Pancreas (tissue), 10 donors: ENCODE results near the gene AGPAT4. TPM values are rescaled to one million over a fixed set of nuclear protein-coding genes. Genes with fewer than 3 reads are reported as not detected.

Experiments used
- ATAC-seq, 4 donors: fragments of 200-7000 bp; cut with Tn5 transposase; one replicate each; pipeline versions ENCODE4 v1.8.0 to v1.9.1; 2020; ENCODE audit warnings: mild to moderate bottlenecking in 4 of 4, moderate library complexity in 4 of 4
- DNase-seq, 6 donors: peaks; one replicate each; pipeline ENCODE4 v3.0.0-alpha.2; 2020
- FAIRE-seq: peaks from 2 replicates; lab custom pipeline; 2012; peaks lifted over from hg19 to GRCh38; lab: Jason Lieb, UNC
- H3K27ac ChIP-seq, 4 donors: fragments of 200-600 bp; sonication (generic); 1 replicate in 3 of 4; 2 replicates in 1 of 4; pipeline versions ENCODE4 v1.5.0 to v1.8.0; 2020
- H3K27me3 ChIP-seq, 4 donors: fragments of 200-600 bp; one replicate each; pipeline ENCODE4 v1.8.0; 2021
- H3K36me3 ChIP-seq, 3 donors: fragments of 200-600 bp; sonication (generic) in 1 of 3; one replicate each; pipeline versions ENCODE4 v1.5.0 to v1.8.0; 2020 to 2021
- H3K4me1 ChIP-seq, 3 donors: fragments of 200-600 bp; one replicate each; pipeline ENCODE4 v1.8.0; 2021
- H3K4me3 ChIP-seq, 4 donors: fragments of 200-600 bp; sonication (generic) in 2 of 4; one replicate each; pipeline versions ENCODE4 v1.5.0 to v1.8.0; 2020 to 2021
- H3K9me3 ChIP-seq, 4 donors: fragments of 200-600 bp; one replicate each; pipeline ENCODE4 v1.8.0; 2021
- CTCF ChIP-seq, 4 donors: fragments of 200-600 bp; sonication (generic) in 3 of 4; IDR thresholded peaks; one replicate each; pipeline versions ENCODE4 v1.5.0 to v1.8.0; 2021; ENCODE audit warnings: antibody characterized with exemption in 4 of 4
- WGBS, 2 donors: extraction: QIAGEN DNeasy Blood & Tissue Kit; methylation state at CpG; one replicate each; pipeline ENCODE4 v1.1.7; 2013; 5-methylcytosine and 5-hydroxymethylcytosine counted together
- intact Hi-C, 3 donors: fragments of 100-400 bp; cut with DNase I; formaldehyde crosslinking; loops; one replicate each; pipeline versions ENCODE4 v1.11.1 to v1.14.2; 2022
- polyA plus RNA-seq, 2 donors: library from polyadenylated mRNA; stranded (reverse); fragments of 200-250 nt; gene quantifications; one replicate each; pipeline ENCODE4 v1.2.3, GENCODE V29; 2013
- total RNA-seq, 6 donors: library from RNA; stranded (reverse); fragmentation: NEBNext Ultra II Directional in 4 of 6; extraction: Animal tissue kit (Norgen Biotek cat#: 25700) in 4 of 6; gene quantifications; one replicate each; pipeline versions ENCODE4 v1.2.1 to v1.2.4, GENCODE V29; 2021 to 2023
- donor health status: healthy with polysubstance abuse.
- donor health status: DM: no; HTN: no; CAD: no; lungs with moderate emphysema.
- donor health status: DM: no; HTN: no; CAD: no.
- donor health status: control.
- donor health status: control.
- donor health status: Bipolar disorder and iron deficiency.
- donor health status: DM: yes; HTN: yes; CAD: no.
- donor health status: DM: no; HTN: no; CAD: no.
- donor health status: DM: no; HTN: no; CAD: no.
- donor health status: DM: yes; HTN: yes; CAD: no.

AGPAT4 gene
- total and polyA plus RNA-seq, 8 donors, result 1.6 to 6.4 (median 2.3) TPM

GRCh38 chr6:161272635-161273273 is 1.1 kb downstream of the AGPAT4 start:
- Histone ChIP-seq H3K9me3 (no peaks in the 10 kb centered on the region), H3K36me3 (no peaks in the 10 kb centered on the region), H3K4me3 (peak overlapping the region; percentile 18 to 57 (median 32)), H3K4me1 (peaks cover 0 to 7% (median 4%) of the 10 kb centered on the region in 3 donors), H3K27ac (no peak overlapping the region), H3K27me3 (no peaks in the 10 kb centered on the region)
- ATAC-seq (no peak), FAIRE-seq (no peak), DNase-seq (no peak)
- 45 to 46% methylated on average over 11 of the region's 11 CpGs for WGBS, 2 donors
- intact Hi-C loops, result no loop called here
- TF ChIP-seq CTCF (IDR thresholded peaks at IDR 0.05), result no peak

GRCh38 chr6:161271343-161272030 is 2.4 kb downstream of the AGPAT4 start:
- no peaks in the 10 kb centered on the region for H3K36me3 ChIP-seq
- H3K27ac ChIP-seq, result no peak overlapping the region
- no peak overlapping the region for H3K4me3 ChIP-seq
- intact Hi-C loops, result no loop called here
- DNase-seq, result no peak
- TF ChIP-seq CTCF (IDR thresholded peaks at IDR 0.05), result no peak
- ATAC-seq, result no peak
- H3K9me3 ChIP-seq, result no peaks in the 10 kb centered on the region
- FAIRE-seq, result no peak
- peaks cover 0 to 7% (median 4%) of the 10 kb centered on the region in 3 donors for H3K4me1 ChIP-seq
- 63 to 66% methylated on average over 8 of the region's 8 CpGs for WGBS, 2 donors
- H3K27me3 ChIP-seq, result no peaks in the 10 kb centered on the region

- no peaks in the 10 kb centered on the region for H3K27me3 ChIP-seq
- DNase-seq, result no peak
- H3K27ac ChIP-seq, result no peak overlapping the region
- no peak for TF ChIP-seq CTCF (IDR thresholded peaks at IDR 0.05)
- H3K9me3 ChIP-seq, result no peaks in the 10 kb centered on the region
- H3K36me3 ChIP-seq, result no peaks in the 10 kb centered on the region
- H3K4me1 ChIP-seq, result peaks cover 0 to 7% (median 4%) of the 10 kb centered on the region in 3 donors
- 91 to 95% methylated on average over 5 of the region's 5 CpGs for WGBS, 2 donors
- H3K4me3 ChIP-seq, result no peak overlapping the region
- no peak for ATAC-seq
- FAIRE-seq, result no peak
- intact Hi-C loops, result no loop called here
Measured at GRCh38 chr6:161270116-161270515, 3.7 kb downstream of the AGPAT4 start.

- no peak overlapping the region for H3K27ac ChIP-seq
- intact Hi-C loops, result no loop called here
- WGBS, 2 donors, result 96 to 99% methylated on average over 6 of the region's 6 CpGs
Measured at GRCh38 chr6:161269310-161269709, 4.6 kb downstream of the AGPAT4 start.

More at GRCh38 chr6:161269310-161269709, 4.6 kb downstream of the AGPAT4 start:
- no peak for TF ChIP-seq CTCF (IDR thresholded peaks at IDR 0.05)
- FAIRE-seq (no peak), ATAC-seq (no peak), DNase-seq (no peak)
- H3K4me3 ChIP-seq, result no peak overlapping the region
- no peaks in the 10 kb centered on the region for H3K27me3 ChIP-seq
- H3K9me3 ChIP-seq, result no peaks in the 10 kb centered on the region
- no peaks in the 10 kb centered on the region for H3K36me3 ChIP-seq
- peaks cover 0 to 7% (median 4%) of the 10 kb centered on the region in 3 donors for H3K4me1 ChIP-seq
